Measurements from ENCODE around the gene MLLT10.

Gene MLLT10

DNA sequence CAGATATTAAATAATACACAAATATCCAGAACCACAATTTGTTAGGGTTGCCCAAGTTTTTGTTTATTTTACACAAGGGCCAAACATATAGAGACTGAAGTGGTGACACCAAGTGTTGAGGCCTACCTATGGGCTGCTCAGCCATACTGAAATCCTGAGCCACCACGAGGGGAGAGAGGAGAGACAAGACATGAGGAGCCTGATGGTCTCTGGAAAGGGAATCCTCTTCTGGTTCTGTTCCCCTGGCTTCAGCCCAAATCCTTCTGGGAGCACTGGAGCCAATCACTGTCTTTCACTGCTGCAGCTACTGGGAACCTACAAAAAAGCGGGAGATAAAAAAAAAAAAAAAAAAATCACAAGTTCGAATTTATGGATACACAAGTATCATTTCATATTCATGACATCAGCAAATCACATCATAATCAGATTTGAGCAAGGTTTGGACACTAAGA is 10.4 kb upstream of the MLLT10 start:
- TF ChIP-seq, protein P1, sequence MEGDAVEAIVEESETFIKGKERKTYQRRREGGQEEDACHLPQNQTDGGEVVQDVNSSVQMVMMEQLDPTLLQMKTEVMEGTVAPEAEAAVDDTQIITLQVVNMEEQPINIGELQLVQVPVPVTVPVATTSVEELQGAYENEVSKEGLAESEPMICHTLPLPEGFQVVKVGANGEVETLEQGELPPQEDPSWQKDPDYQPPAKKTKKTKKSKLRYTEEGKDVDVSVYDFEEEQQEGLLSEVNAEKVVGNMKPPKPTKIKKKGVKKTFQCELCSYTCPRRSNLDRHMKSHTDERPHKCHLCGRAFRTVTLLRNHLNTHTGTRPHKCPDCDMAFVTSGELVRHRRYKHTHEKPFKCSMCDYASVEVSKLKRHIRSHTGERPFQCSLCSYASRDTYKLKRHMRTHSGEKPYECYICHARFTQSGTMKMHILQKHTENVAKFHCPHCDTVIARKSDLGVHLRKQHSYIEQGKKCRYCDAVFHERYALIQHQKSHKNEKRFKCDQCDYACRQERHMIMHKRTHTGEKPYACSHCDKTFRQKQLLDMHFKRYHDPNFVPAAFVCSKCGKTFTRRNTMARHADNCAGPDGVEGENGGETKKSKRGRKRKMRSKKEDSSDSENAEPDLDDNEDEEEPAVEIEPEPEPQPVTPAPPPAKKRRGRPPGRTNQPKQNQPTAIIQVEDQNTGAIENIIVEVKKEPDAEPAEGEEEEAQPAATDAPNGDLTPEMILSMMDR (IDR thresholded peaks at IDR 0.05; ENCODE audit: borderline replicate concordance, extremely low read depth, low read length, poor library complexity, severe bottlenecking) = no peak
- no peak for TF ChIP-seq EZH2 (IDR thresholded peaks at IDR 0.05; ENCODE audit: borderline replicate concordance, low read depth, low read length, severe bottlenecking)
- Histone ChIP-seq H3K9ac (ENCODE audit: low read depth, low read length) (no peak overlapping the region), H3K79me2 (ENCODE audit: insufficient read depth, low read length) (no peaks in the 10 kb centered on the region), H4K20me1 (ENCODE audit: insufficient read depth, low read length) (no peaks in the 10 kb centered on the region), H3K27me3 (ENCODE audit: insufficient read depth, low read length, poor library complexity) (peaks cover 28% of the 10 kb centered on the region), H3K4me2 (ENCODE audit: insufficient read depth, low read length) (no peak overlapping the region), H3K36me3 (ENCODE audit: insufficient read depth, low read length) (no peaks in the 10 kb centered on the region), H3K27ac (ENCODE audit: low read length) (no peak overlapping the region), H3K4me3 (ENCODE audit: low read depth in 1 of 2, low read length in 2 of 2) (no peak overlapping the region), H3K4me1 (ENCODE audit: insufficient read depth, low read length) (peaks cover 30% of the 10 kb centered on the region), H3K9me3 (ENCODE audit: insufficient read depth, low read length, severe bottlenecking) (no peaks in the 10 kb centered on the region), H2AFZ (ENCODE audit: low read depth, low read length) (no peak overlapping the region)
- ATAC-seq (ENCODE audit: insufficient read depth, low read depth) = no peak
- no peak for DNase-seq

- Histone ChIP-seq H3K9ac (ENCODE audit: low read depth, low read length) (no peak overlapping the region), H3K27me3 (ENCODE audit: insufficient read depth, low read length, poor library complexity) (peaks cover 26% of the 10 kb centered on the region), H3K9me3 (ENCODE audit: insufficient read depth, low read length, severe bottlenecking) (no peaks in the 10 kb centered on the region), H3K4me1 (ENCODE audit: insufficient read depth, low read length) (peaks cover 26% of the 10 kb centered on the region), H3K79me2 (ENCODE audit: insufficient read depth, low read length) (no peaks in the 10 kb centered on the region), H4K20me1 (ENCODE audit: insufficient read depth, low read length) (no peaks in the 10 kb centered on the region), H3K4me3 (ENCODE audit: low read depth in 1 of 2, low read length in 2 of 2) (no peak overlapping the region), H3K27ac (ENCODE audit: low read length) (no peak overlapping the region), H3K36me3 (ENCODE audit: insufficient read depth, low read length) (no peaks in the 10 kb centered on the region), H3K4me2 (ENCODE audit: insufficient read depth, low read length) (no peak overlapping the region), H2AFZ (ENCODE audit: low read depth, low read length) (no peak overlapping the region)
- TF ChIP-seq, protein P1 (IDR thresholded peaks at IDR 0.05; ENCODE audit: borderline replicate concordance, extremely low read depth, low read length, poor library complexity, severe bottlenecking) = no peak
- TF ChIP-seq EZH2 (IDR thresholded peaks at IDR 0.05; ENCODE audit: borderline replicate concordance, low read depth, low read length, severe bottlenecking) = no peak
- DNase-seq = no peak
- ATAC-seq (ENCODE audit: insufficient read depth, low read depth) = no peak
Measured at GRCh38 chr10:21524131-21524525, 9.9 kb upstream of the MLLT10 start.

GRCh38 chr10:21524526-21525366 is 9.3 kb upstream of the MLLT10 start:
- H3K9ac ChIP-seq (ENCODE audit: low read depth, low read length) = peak overlapping the region; percentile 58

More at GRCh38 chr10:21524526-21525366, 9.3 kb upstream of the MLLT10 start:
- Histone ChIP-seq H3K27ac (ENCODE audit: low read length) (no peak overlapping the region; the same call in 1 of the 2 replicates), H3K4me1 (ENCODE audit: insufficient read depth, low read length) (peaks cover 20% of the 10 kb centered on the region), H3K79me2 (ENCODE audit: insufficient read depth, low read length) (no peaks in the 10 kb centered on the region), H3K4me2 (ENCODE audit: insufficient read depth, low read length) (peak overlapping the region; percentile 72), H3K27me3 (ENCODE audit: insufficient read depth, low read length, poor library complexity) (peaks cover 20% of the 10 kb centered on the region), H2AFZ (ENCODE audit: low read depth, low read length) (peak overlapping the region; percentile 79), H4K20me1 (ENCODE audit: insufficient read depth, low read length) (no peaks in the 10 kb centered on the region), H3K9me3 (ENCODE audit: insufficient read depth, low read length, severe bottlenecking) (no peaks in the 10 kb centered on the region), H3K36me3 (ENCODE audit: insufficient read depth, low read length) (no peaks in the 10 kb centered on the region), H3K4me3 (ENCODE audit: low read depth in 1 of 2, low read length in 2 of 2) (peak overlapping the region in 1 of 2 experiments; percentile 60; a peak in 2 of 4 replicates)
- TF ChIP-seq, protein P1 (IDR thresholded peaks at IDR 0.05; ENCODE audit: borderline replicate concordance, extremely low read depth, low read length, poor library complexity, severe bottlenecking) = no peak
- no peak for TF ChIP-seq EZH2 (IDR thresholded peaks at IDR 0.05; ENCODE audit: borderline replicate concordance, low read depth, low read length, severe bottlenecking)
- DNase-seq (no peak), ATAC-seq (ENCODE audit: insufficient read depth, low read depth) (no peak)

All from DND-41 (cell line).